Measurements from ENCODE around the gene GSX2.
A peak's percentile ranks its signal among the peaks of the same experiment; 100 is the strongest.

The GSX2 gene

GRCh38 chr4:54077812-54078211 is 22.2 kb upstream of the GSX2 start:
- no peak for DNase-seq (ENCODE audit: low spot score)

GRCh38 chr4:54082168-54082567 is 17.8 kb upstream of the GSX2 start:
- DNase-seq (ENCODE audit: low spot score) = no peak

GRCh38 chr4:54085284-54085683 is 14.7 kb upstream of the GSX2 start:
- DNase-seq (ENCODE audit: low spot score) = no peak

GRCh38 chr4:54089875-54090274 is 10.1 kb upstream of the GSX2 start:
- no peak for DNase-seq (ENCODE audit: low spot score)

- no peak for DNase-seq (ENCODE audit: low spot score)
Measured at GRCh38 chr4:54090404-54090803, 9.6 kb upstream of the GSX2 start.

GRCh38 chr4:54090804-54091623 is 8.9 kb upstream of the GSX2 start:
- DNase-seq (ENCODE audit: low spot score) = no peak

GRCh38 chr4:54091637-54092404 is 8.1 kb upstream of the GSX2 start:
- peak; percentile 91 for DNase-seq (ENCODE audit: low spot score)

GRCh38 chr4:54092405-54093323 is 7.3 kb upstream of the GSX2 start:
- no peak for DNase-seq (ENCODE audit: low spot score)

GRCh38 chr4:54093324-54094240 is 6.4 kb upstream of the GSX2 start:
- no peak for DNase-seq (ENCODE audit: low spot score)

GRCh38 chr4:54094451-54094850 is 5.5 kb upstream of the GSX2 start:
- DNase-seq (ENCODE audit: low spot score) = no peak

GRCh38 chr4:54095110-54095825 is 4.7 kb upstream of the GSX2 start:
- no peak for DNase-seq (ENCODE audit: low spot score)

GRCh38 chr4:54096295-54096962 is 3.5 kb upstream of the GSX2 start:
- no peak for DNase-seq (ENCODE audit: low spot score)

GRCh38 chr4:54097152-54097551 is 2.8 kb upstream of the GSX2 start:
- DNase-seq (ENCODE audit: low spot score) = no peak

- no peak for DNase-seq (ENCODE audit: low spot score)
Measured at GRCh38 chr4:54098375-54098774, 1.6 kb upstream of the GSX2 start.

- DNase-seq (ENCODE audit: low spot score) = no peak
Measured at GRCh38 chr4:54099287-54099747, 646 bp upstream of the GSX2 start.

GRCh38 chr4:54100595-54101189 is 729 bp downstream of the GSX2 start:
- no peak for DNase-seq (ENCODE audit: low spot score)

GRCh38 chr4:54101190-54102041 is 1.5 kb downstream of the GSX2 start:
- DNase-seq (ENCODE audit: low spot score) = no peak

GRCh38 chr4:54102531-54103106 is 2.7 kb downstream of the GSX2 start:
- DNase-seq (ENCODE audit: low spot score) = no peak

Data from HuH-7.5 (cell line).